NCI-H345 treated with DMSO at 0.1 percent for 48 hours (cell line): ENCODE results near the gene LBHD2.

Source experiments
- DNase-seq: peaks from one replicate; lab custom pipeline; 2025; ENCODE audit not compliant: unreplicated experiment; lab: John Stamatoyannopoulos, UW

LBHD2 gene

GRCh38 chr14:103130017-103130764, 46.2 kb downstream of the LBHD2 start:
- no peak for DNase-seq

GRCh38 chr14:103130965-103131364, 47.0 kb downstream of the LBHD2 start:
- DNase-seq: no peak

GRCh38 chr14:103131580-103131979, 47.6 kb downstream of the LBHD2 start:
- no peak for DNase-seq

DNA sequence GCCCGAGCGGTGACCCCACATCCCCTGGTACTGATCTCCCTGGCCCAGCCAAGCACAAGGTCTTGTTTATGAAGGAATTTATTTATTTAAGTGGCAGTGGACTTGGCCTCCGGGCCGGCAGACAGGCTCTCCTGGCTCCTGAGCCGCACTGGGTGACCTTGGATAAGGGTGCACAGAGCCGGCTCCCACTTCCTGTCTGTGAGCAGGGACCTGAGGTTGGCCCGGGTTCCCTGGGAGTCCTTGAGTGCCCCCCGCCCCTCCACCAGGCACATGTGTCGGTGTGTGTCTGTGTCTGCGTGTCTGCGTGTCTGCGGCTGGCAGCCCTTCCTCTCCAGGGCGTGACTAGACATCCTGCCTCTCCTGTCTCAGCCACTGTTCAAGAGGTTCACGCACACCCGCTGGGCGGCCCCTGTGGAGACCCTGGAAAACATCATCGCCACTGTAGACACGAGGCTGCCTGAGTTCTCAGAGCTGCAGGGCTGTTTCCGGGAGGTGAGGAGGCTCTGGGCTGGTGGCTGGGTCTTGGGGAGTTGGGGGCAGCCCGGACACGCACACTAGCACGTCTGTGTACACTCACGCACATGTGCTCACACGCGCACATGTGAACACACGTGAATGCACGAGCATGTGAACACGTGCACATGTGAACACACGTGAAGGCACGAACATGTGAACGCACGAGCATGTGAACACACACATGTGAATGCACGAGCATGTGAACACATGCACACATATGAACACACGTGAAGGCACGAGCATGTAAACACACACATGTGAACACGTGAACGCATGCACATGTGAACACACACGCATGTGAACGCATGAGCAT, 48.6 kb downstream of the LBHD2 start:
- peak; percentile 21 for DNase-seq

GRCh38 chr14:103133210-103134140, 49.5 kb downstream of the LBHD2 start:
- DNase-seq: no peak

DNA sequence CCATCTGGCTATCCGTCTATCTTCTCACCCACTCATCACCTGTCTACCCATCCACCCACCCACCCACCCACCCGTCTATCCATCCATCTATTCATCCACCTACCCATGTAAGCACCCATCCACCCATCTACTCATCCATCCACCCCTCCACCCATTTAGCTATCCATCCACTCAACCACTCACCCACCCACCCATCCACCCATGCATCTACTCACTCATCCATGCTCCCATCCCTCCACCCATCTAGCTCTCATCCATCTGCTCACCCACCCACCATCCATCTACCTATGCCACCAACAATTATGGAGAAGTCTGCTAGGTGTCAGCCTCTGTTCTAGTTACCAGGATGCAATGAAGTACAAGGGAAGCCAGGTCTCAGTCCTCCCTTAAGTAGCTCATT, 50.4 kb downstream of the LBHD2 start:
- DNase-seq: no peak

DNA sequence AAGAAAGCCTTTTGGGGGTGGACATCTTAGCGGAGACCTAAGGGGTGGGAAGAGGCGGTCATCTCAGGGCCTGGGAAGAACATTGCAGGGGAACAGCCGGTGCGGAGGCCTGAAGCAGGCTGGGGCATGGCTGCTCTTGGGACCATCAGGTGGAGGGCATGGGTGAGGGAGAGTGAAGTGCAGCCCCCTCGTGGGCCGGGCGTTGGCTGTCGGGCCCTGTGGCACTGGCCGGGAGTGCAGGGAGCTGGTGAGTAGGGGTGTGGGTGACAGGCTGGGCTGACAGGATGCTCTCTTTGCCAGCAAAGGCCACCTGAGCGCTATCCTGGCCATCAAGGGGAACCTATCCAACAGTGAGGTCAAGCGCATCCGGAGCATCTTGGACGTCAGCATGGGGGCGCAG, 50.9 kb downstream of the LBHD2 start:
- DNase-seq: no peak

DNA sequence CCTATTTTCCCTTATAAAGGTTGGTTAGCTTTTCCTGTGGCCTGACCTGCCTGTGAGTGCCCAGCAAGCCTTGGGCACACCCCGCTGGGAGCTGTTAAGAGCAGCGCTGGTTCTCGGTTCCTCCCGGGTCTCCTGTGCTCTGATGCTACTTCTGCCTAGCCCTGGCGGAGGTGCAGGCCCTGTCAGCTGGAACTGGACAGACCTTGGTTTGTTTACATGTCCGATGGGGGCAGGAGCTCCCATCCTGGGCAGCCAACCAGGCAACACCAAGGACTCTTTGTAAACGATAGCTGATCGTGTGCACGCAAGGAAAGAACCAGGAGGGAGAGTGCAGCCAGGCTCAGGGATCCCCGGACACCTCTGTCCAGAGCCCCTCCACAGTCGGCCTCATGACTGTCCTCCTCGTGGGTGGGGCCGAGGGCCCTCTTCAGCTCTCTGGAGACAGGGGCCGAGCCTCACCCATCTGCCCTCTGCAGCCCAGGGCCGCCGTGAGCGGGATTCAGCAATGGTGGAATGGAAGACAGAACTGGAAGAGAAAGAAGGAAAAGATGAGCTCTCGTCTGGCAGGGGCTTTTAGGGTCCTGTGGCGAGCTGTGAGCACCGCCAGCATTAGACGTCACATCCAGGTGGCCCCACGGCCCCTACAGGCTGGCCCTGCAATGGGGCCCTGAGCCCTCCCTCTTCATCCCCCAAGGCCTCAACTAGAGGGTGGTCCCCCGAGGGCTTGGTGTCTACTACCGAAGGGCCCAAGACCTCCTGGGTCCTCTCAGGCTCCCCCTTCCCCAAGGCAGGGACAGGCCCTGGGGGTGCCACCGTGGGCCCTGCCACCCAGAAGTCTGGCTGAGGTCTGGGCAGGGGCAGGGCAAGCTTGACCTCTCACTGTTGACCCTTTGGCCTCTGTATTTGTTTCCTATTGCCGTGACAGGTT, 51.6 kb downstream of the LBHD2 start:
- no peak for DNase-seq

- no peak for DNase-seq
These were observed 52.6 kb downstream of the LBHD2 start for GRCh38 chr14:103136388-103137271.

- DNase-seq: no peak
These were observed 53.8 kb downstream of the LBHD2 start for GRCh38 chr14:103137689-103138300.

GRCh38 chr14:103138301-103139131, 54.5 kb downstream of the LBHD2 start:
- DNase-seq: no peak

DNA sequence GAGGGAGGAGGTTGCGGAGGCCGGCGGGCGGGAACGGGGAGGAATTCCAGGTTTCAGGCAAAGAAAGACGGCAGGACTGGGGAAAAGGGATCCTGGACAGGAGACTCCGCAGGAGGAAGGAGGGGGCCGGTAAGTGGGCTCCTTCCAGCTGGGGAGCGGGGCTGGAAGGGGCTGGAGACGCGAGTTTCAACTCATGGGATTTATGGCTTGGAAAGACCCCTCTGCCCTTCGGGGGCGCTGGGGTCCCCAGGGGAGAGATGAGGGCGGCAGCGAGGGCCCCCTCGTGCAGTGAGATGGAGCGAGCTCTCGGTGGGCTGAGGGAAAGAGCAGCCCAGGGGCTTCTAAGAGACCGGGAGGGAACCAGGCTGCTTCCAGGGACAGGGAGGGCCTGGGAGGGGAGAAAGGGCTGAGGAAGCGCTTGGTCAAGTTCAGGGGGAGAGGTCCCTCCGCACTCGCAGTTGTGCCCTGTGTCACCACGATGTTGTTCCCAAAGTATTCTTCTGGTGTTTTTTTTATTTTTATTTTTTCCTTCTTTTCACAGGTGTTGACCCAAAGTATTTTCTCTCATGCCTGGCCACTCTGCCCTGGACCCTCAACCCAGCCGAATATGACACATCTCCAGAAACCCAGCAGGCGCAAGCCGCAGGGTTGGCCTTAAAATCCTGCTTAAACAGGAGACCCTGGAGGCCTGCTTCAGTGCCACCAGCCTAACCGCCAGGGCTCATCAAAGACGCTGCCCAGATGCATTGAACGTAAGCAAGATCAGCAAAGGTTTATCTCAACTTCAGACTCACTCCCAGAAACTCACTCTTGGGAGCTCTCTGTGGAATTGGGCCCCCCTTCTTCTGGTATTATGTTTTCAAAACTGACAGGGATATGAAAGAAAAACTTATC, 55.4 kb downstream of the LBHD2 start:
- DNase-seq: no peak
